ENCODE results near the gene TMEM232. TPM values are rescaled to one million over a fixed set of nuclear protein-coding genes. Genes with fewer than 3 reads are reported as not detected.

The TMEM232 gene
- total and polyA plus RNA-seq, 2 of the 4 experiments (the other 2 are of a cell fraction), result 0.17 to 0.36 TPM

- Histone ChIP-seq H3K27me3 (ENCODE audit: control insufficient read depth, insufficient read depth, low read length) (no peaks in the 10 kb centered on the region), H2AK5ac (ENCODE audit: low read depth, low read length) (no peak overlapping the region), H3K27ac (ENCODE audit: insufficient read depth, low read length) (no peak overlapping the region), H4K20me1 (ENCODE audit: insufficient read depth, low read length) (no peaks in the 10 kb centered on the region), H3K79me1 (ENCODE audit: low read depth in 1 of 2, low read length in 2 of 2) (no peaks in the 10 kb centered on the region), H3K4me1 (ENCODE audit: control insufficient read depth, insufficient read depth, low read length) (no peaks in the 10 kb centered on the region), H2AK9ac (replicated peaks; ENCODE audit: low read depth, low read length, poor library complexity) (no peak overlapping the region), H2BK5ac (ENCODE audit: low read depth, low read length, poor library complexity, severe bottlenecking) (no peak overlapping the region), H3K9me1 (ENCODE audit: insufficient read depth, low read length) (no peaks in the 10 kb centered on the region), H2BK15ac (ENCODE audit: low read depth, low read length) (no peak overlapping the region), H4K5ac (ENCODE audit: low read depth, low read length) (no peak overlapping the region), H3K4me2 (ENCODE audit: low read depth, low read length) (no peak overlapping the region), H3K56ac (ENCODE audit: extremely low read depth, insufficient read depth, low read length) (no peak overlapping the region), H2AFZ (replicated peaks; ENCODE audit: low read length, poor library complexity) (no peak overlapping the region), H3K23ac (ENCODE audit: low read depth, low read length) (no peak overlapping the region), H3K18ac (ENCODE audit: low read depth, low read length) (no peak overlapping the region), H4K91ac (ENCODE audit: insufficient read depth, low read depth, low read length) (no peak overlapping the region), H4K8ac (ENCODE audit: low read depth in 2 of 2, low read length in 2 of 2) (no peak overlapping the region), H3K9ac (ENCODE audit: low read depth, low read length) (no peak overlapping the region), H2BK20ac (ENCODE audit: low read depth, low read length) (no peak overlapping the region), H3K14ac (replicated peaks; ENCODE audit: low read depth, low read length) (no peak overlapping the region), H2BK120ac (ENCODE audit: low read depth, low read length) (no peak overlapping the region), H3K4ac (ENCODE audit: low read depth, low read length) (no peak overlapping the region), H3K36me3 (ENCODE audit: control insufficient read depth, insufficient read depth, low read length) (no peaks in the 10 kb centered on the region), H3K4me3 (ENCODE audit: insufficient read depth, low read depth, low read length) (no peak overlapping the region), H3K9me3 (ENCODE audit: control insufficient read depth, insufficient read depth, low read length) (no peaks in the 10 kb centered on the region)
- dilution Hi-C loops (cut with HindIII; ENCODE audit: low sequenced_read_pairs, unreplicated experiment), result no loop called here
- ChIA-PET POLR2A (ENCODE audit: unreplicated experiment) (no interaction called here), CTCF (no interaction called here)
- BruUV-seq (replicated peaks), result no TSS peak
- 63% methylated on average over 2 of the region's 4 CpGs; no CpG with 5 or more reads in 1 of the 2 experiments for WGBS, 2 experiments (ENCODE audit: extremely low coverage in 2 of 2, insufficient read length in 1 of 2)
- ATAC-seq (ENCODE audit: low read depth) (no peak), DNase-seq (no peak)
- TF ChIP-seq SMC3 (IDR thresholded peaks at IDR 0.05; ENCODE audit: low read depth, low read length), result no peak
- TF ChIP-seq CTCF (conservative IDR thresholded peaks at IDR 0.05; ENCODE audit: low read depth, low read length), result no peak
- TF ChIP-seq BHLHE40 (IDR thresholded peaks at IDR 0.05; ENCODE audit: low read depth, low read length), result no peak
- TF ChIP-seq USF2 (IDR thresholded peaks at IDR 0.05; ENCODE audit: low read depth, low read length), result no peak
- no peak for TF ChIP-seq CHD1 (IDR thresholded peaks at IDR 0.05; ENCODE audit: low read depth, low read length)
- TF ChIP-seq RFX5 (IDR thresholded peaks at IDR 0.05; ENCODE audit: low read depth, low read length), result no peak
- no peak for TF ChIP-seq RCOR1 (IDR thresholded peaks at IDR 0.05; ENCODE audit: insufficient replicate concordance, low read length)
- no peak for TF ChIP-seq MAFK (IDR thresholded peaks at IDR 0.05; ENCODE audit: low read depth, low read length)
- TF ChIP-seq MAZ (IDR thresholded peaks at IDR 0.05; ENCODE audit: borderline replicate concordance, low read depth, low read length), result no peak
- no peak for TF ChIP-seq MXI1 (IDR thresholded peaks at IDR 0.05; ENCODE audit: borderline replicate concordance, low read depth, low read length)
- no peak for TF ChIP-seq POLR2A (IDR thresholded peaks at IDR 0.05; ENCODE audit: low read depth, low read length)
- TF ChIP-seq FOS (IDR thresholded peaks at IDR 0.05; ENCODE audit: low read depth, low read length), result no peak
- TF ChIP-seq NFE2L2 (IDR thresholded peaks at IDR 0.05; ENCODE audit: low read depth, low read length), result no peak
- TF ChIP-seq ELK1 (IDR thresholded peaks at IDR 0.05; ENCODE audit: borderline replicate concordance, low read depth, low read length), result no peak
- no peak for TF ChIP-seq CEBPB (IDR thresholded peaks at IDR 0.05; ENCODE audit: low read depth, low read length)
- TF ChIP-seq RAD21 (IDR thresholded peaks at IDR 0.05; ENCODE audit: low read length), result no peak
- in situ Hi-C loops (cut with MboI; ENCODE audit: low sequenced_read_pairs), result no loop called here
- intact Hi-C loops (cut with micrococcal nuclease), result no loop called here
These were observed 131.6 kb downstream of the TMEM232 start for GRCh38 chr5:110594866-110595265.
